Measurements from ENCODE around the gene CSRNP2.

DNA sequence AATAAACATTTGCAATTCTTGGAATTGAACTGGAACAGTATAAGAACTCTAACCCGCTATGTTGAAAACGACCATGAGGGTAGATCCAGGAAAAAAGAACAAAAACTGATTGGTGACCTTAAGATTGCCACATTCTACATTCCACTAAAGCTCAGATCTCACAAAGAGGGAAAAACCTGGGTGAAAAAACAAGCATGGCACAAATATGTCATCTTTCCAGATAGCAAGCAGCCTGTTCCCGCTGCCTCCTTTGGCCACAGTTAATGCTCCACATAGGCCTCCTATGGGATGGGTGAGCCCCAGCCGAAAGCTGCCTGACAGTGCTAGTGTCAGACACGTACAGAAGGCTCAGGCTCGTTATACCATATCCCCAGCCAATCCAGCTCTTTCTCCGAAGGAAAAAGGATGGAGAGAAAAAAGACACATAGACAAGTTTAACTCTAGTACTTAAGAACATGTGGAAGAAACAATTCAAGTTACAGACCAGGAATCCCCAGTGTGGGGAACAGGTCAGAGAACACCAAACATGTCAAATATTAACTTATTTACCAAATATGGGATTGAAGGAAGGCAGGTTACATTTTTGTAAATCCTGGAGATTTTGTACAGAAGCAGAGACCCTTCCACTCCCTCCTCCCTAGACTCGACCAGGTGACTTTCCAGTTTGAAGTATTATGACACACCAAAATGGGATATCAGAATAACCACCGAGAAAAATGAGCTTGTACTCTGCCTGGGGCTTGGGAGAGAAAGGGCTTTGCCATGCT lies 20.6 kb downstream of the CSRNP2 start:
- TF ChIP-seq CTCF (IDR thresholded peaks at IDR 0.05 in 4 of 5, conservative IDR thresholded peaks at IDR 0.05 in 1 of 5), result no peak
- no peak for TF ChIP-seq POLR2A (IDR thresholded peaks at IDR 0.05)
